ENCODE measurements around the gene LENG8.

Gene LENG8

GRCh38 chr19:54458648-54459281, 9.8 kb downstream of the LENG8 start:
- DNase-seq (ENCODE audit: insufficient read length) (no peak), FAIRE-seq (no peak)
- no peak for TF ChIP-seq POLR2A (IDR thresholded peaks at IDR 0.05; ENCODE audit: low read depth, low read length)
- TF ChIP-seq POLR2AphosphoS5 (IDR thresholded peaks at IDR 0.05; ENCODE audit: low read depth, low read length) = no peak
- no peak for TF ChIP-seq TAF1 (IDR thresholded peaks at IDR 0.05; ENCODE audit: borderline replicate concordance, low read depth, low read length)

GRCh38 chr19:54459282-54460229, 10.6 kb downstream of the LENG8 start:
- no peak for FAIRE-seq
- TF ChIP-seq TAF1 (IDR thresholded peaks at IDR 0.05; ENCODE audit: borderline replicate concordance, low read depth, low read length) = no peak
- TF ChIP-seq POLR2A (IDR thresholded peaks at IDR 0.05; ENCODE audit: low read depth, low read length) = peak; percentile 25; the same call in 1 of the 2 replicates
- TF ChIP-seq POLR2AphosphoS5 (IDR thresholded peaks at IDR 0.05; ENCODE audit: low read depth, low read length) = no peak
- no peak for DNase-seq (ENCODE audit: insufficient read length)

GRCh38 chr19:54460230-54461005, 11.4 kb downstream of the LENG8 start:
- no peak for TF ChIP-seq POLR2A (IDR thresholded peaks at IDR 0.05; ENCODE audit: low read depth, low read length)
- no peak for TF ChIP-seq TAF1 (IDR thresholded peaks at IDR 0.05; ENCODE audit: borderline replicate concordance, low read depth, low read length)
- TF ChIP-seq POLR2AphosphoS5 (IDR thresholded peaks at IDR 0.05; ENCODE audit: low read depth, low read length) = no peak
- DNase-seq (ENCODE audit: insufficient read length) = no peak

GRCh38 chr19:54461210-54461609, 12.2 kb downstream of the LENG8 start:
- FAIRE-seq = no peak
- DNase-seq (ENCODE audit: insufficient read length) = no peak
- TF ChIP-seq POLR2A (IDR thresholded peaks at IDR 0.05; ENCODE audit: low read depth, low read length) (peak; percentile 37), TAF1 (IDR thresholded peaks at IDR 0.05; ENCODE audit: borderline replicate concordance, low read depth, low read length) (no peak)

More at GRCh38 chr19:54460230-54461005, 11.4 kb downstream of the LENG8 start:
- no peak for FAIRE-seq

- TF ChIP-seq POLR2AphosphoS5 (IDR thresholded peaks at IDR 0.05; ENCODE audit: low read depth, low read length) = no peak; the same call in 1 of the 2 replicates
- TF ChIP-seq POLR2A (IDR thresholded peaks at IDR 0.05; ENCODE audit: low read depth, low read length) = no peak
- no peak for TF ChIP-seq TAF1 (IDR thresholded peaks at IDR 0.05; ENCODE audit: borderline replicate concordance, low read depth, low read length)
- DNase-seq (ENCODE audit: insufficient read length) (no peak), FAIRE-seq (no peak)
Measured at GRCh38 chr19:54461613-54462012, 12.6 kb downstream of the LENG8 start.

GRCh38 chr19:54462047-54462654, 13.2 kb downstream of the LENG8 start:
- FAIRE-seq = no peak
- DNase-seq (ENCODE audit: insufficient read length) = no peak
- no peak for TF ChIP-seq TAF1 (IDR thresholded peaks at IDR 0.05; ENCODE audit: borderline replicate concordance, low read depth, low read length)
- 0 out of 2 replicates have a peak, but pooled peaks have one; percentile 62 for TF ChIP-seq POLR2AphosphoS5 (IDR thresholded peaks at IDR 0.05; ENCODE audit: low read depth, low read length)
- peak; percentile 59 for TF ChIP-seq POLR2A (IDR thresholded peaks at IDR 0.05; ENCODE audit: low read depth, low read length)

GRCh38 chr19:54462655-54463530, 13.9 kb downstream of the LENG8 start:
- FAIRE-seq = peak; percentile 33
- no peak for DNase-seq (ENCODE audit: insufficient read length)
- no peak; the same call in 1 of the 2 replicates for TF ChIP-seq POLR2A (IDR thresholded peaks at IDR 0.05; ENCODE audit: low read depth, low read length)
- peak; percentile 18; the same call in 1 of the 2 replicates for TF ChIP-seq POLR2AphosphoS5 (IDR thresholded peaks at IDR 0.05; ENCODE audit: low read depth, low read length)
- no peak for TF ChIP-seq TAF1 (IDR thresholded peaks at IDR 0.05; ENCODE audit: borderline replicate concordance, low read depth, low read length)

- DNase-seq (ENCODE audit: insufficient read length) = peak; percentile 65
- peak; percentile 100 for FAIRE-seq
Measured at GRCh38 chr19:54463531-54464043, 14.6 kb downstream of the LENG8 start, which contains the start of gene LENG9. Gene LENG9, minus strand, starts transcription at chr19:54463778. Its CDS starts 252 bp downstream, at chr19:54463526.

GRCh38 chr19:54464044-54464629, 15.1 kb downstream of the LENG8 start:
- TF ChIP-seq POLR2A (IDR thresholded peaks at IDR 0.05; ENCODE audit: low read depth, low read length) (no peak), POLR2AphosphoS5 (IDR thresholded peaks at IDR 0.05; ENCODE audit: low read depth, low read length) (no peak), TAF1 (IDR thresholded peaks at IDR 0.05; ENCODE audit: borderline replicate concordance, low read depth, low read length) (no peak)
- DNase-seq (ENCODE audit: insufficient read length) (no peak), FAIRE-seq (no peak)

More at GRCh38 chr19:54463531-54464043, 14.6 kb downstream of the LENG8 start, which contains the start of gene LENG9:
- TF ChIP-seq TAF1 (IDR thresholded peaks at IDR 0.05; ENCODE audit: borderline replicate concordance, low read depth, low read length) = peak; percentile 70; the same call in 1 of the 2 replicates
- peak; percentile 92 for TF ChIP-seq POLR2A (IDR thresholded peaks at IDR 0.05; ENCODE audit: low read depth, low read length)
- TF ChIP-seq POLR2AphosphoS5 (IDR thresholded peaks at IDR 0.05; ENCODE audit: low read depth, low read length) = 0 out of 2 replicates have a peak, but pooled peaks have one; percentile 28
